ENCODE data around the gene CENPN. TPM values are rescaled to one million over a fixed set of nuclear protein-coding genes. Genes with fewer than 3 reads are reported as not detected.

Gene CENPN
- total RNA-seq: 10.0 TPM

DNA sequence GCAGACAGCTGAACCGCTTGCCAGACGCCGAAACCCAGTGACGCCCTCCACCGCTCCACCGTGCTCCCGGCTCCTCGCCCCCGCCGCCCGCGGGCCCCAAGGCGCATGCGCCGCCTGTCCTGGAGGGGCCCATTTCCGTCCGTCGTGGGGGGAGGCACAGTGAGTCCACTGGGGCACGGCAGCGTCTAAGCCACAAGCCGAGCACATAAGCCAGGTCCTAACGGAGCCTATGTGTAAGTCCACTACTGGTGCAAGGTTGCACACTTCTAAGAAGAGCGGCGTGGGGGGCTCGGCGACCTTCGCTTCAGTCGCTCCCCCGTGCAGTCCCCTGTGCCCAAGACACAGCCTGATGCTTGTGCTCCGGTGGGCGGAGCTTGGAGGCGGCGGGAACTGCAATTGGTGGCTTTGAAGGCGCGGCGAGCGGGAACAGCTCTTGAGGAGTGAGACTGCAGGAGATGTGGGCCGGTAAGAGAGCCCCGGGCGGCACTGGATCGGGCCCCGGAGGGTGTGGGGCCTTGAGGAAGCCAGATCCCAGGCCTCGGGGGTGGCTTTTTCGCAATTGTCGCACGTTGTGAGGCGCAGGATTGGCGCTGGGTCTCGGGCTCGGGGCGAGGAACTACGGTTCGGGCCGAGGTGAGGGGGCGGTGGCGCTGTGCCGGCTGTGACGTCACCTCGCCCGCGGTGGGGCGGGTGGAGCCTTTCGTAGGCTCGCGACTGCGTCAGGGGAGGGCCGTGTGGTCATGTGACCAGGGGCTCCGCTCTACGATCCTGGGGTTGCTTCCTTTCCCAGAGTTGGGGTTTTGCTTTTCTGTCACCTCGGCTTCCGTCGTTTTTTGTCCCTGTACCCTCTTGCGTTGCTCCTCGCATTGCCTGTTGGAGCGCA is at the start of gene CENPN, which contains the start of gene CMC2:
Gene CENPN (plus strand): TSS at position 402 of the 883 bp plus-strand sequence. CDS start 4,726 bp downstream, outside the sequence.
Gene CMC2 (minus strand): TSS at position 73 of the 883 bp plus-strand sequence. CDS start 9,491 bp downstream, outside the sequence.

GRCh38 chr16:81035398-81035974 is 28.5 kb downstream of the CENPN start, which contains the start of gene ATMIN:
Gene ATMIN, plus strand, starts transcription at chr16:81035842. Its CDS starts 29 bp downstream, at chr16:81035871.

GRCh38 chr16:81077076-81077940 is 70.3 kb downstream of the CENPN start, which contains the start of gene C16orf46:
Gene C16orf46, minus strand, starts transcription at chr16:81077238. Its CDS starts 13,283 bp downstream, at chr16:81063955.

Other genes with a start within 250 kb of the CENPN start
- gene CDYL2, start 202.6 kb upstream of the CENPN start, total RNA-seq: 8.1 TPM
- gene CMC2, start 329 bp upstream of the CENPN start, total RNA-seq: 37.1 TPM
- 44.5 TPM for gene ATMIN, start 28.6 kb downstream of the CENPN start, total RNA-seq
- 2.3 TPM for gene C16orf46, start 70.0 kb downstream of the CENPN start, total RNA-seq
- gene GCSH, start 89.2 kb downstream of the CENPN start, total RNA-seq: 34.5 TPM
- gene BCO1, start 231.5 kb downstream of the CENPN start, total RNA-seq: 11.5 TPM

Measured in camera-type eye (tissue), 1 donor.